IMR-90 (cell line): Measurements from ENCODE around the gene TSC22D3. TPM values are rescaled to one million over a fixed set of nuclear protein-coding genes. Genes with fewer than 3 reads are reported as not detected.

Experiments
- ATAC-seq: fragments of 200-7000 bp; cut with Tn5 transposase; 2 replicates; pipeline ENCODE4 v1.9.1; 2020; ENCODE audit warnings: low read depth, mild to moderate bottlenecking, moderate library complexity
- BruUV-seq: library from RNA; stranded (reverse); fragments of 400-500 nt; replicated peaks from 2 replicates; lab custom pipeline; 2021; lab: Mats Ljungman, UMichigan
- CTCF ChIA-PET: fragments of 300-600 bp; formaldehyde crosslinking; extraction: SDS; loops from one replicate; lab custom pipeline; 2021; ENCODE audit warnings: antibody characterized with exemption; lab: Yijun Ruan, JAX
- POLR2A ChIA-PET: fragments of 300-600 bp; sonication (Branson Sonifier 250); formaldehyde crosslinking; loops from one replicate; lab custom pipeline; 2022; ENCODE audit warnings: antibody characterized with exemption; ENCODE audit not compliant: unreplicated experiment; lab: Charles Lee
- DNase-seq: peaks from one replicate; pipeline ENCODE4 v3.0.0; 2013
- H2AFZ ChIP-seq: replicated peaks from 2 replicates; pipeline ENCODE3; 2013; ENCODE audit warnings: low read length, mild to moderate bottlenecking; ENCODE audit not compliant: poor library complexity
- H2AK5ac ChIP-seq: 2 replicates; pipeline ENCODE4 v1.6.1; 2013; ENCODE audit warnings: low read depth, low read length, inconsistent platforms
- H2AK9ac ChIP-seq: replicated peaks from 2 replicates; pipeline ENCODE3; 2013; ENCODE audit warnings: mild to moderate bottlenecking, low read depth, low read length, moderate library complexity; ENCODE audit not compliant: poor library complexity
- H2BK120ac ChIP-seq: 2 replicates; pipeline ENCODE4 v1.6.1; 2013; ENCODE audit warnings: low read depth, low read length, inconsistent platforms
- H2BK15ac ChIP-seq: 3 replicates; pipeline ENCODE4 v1.6.1; 2013; ENCODE audit warnings: low read depth, low read length, inconsistent platforms
- H2BK20ac ChIP-seq: 2 replicates; pipeline ENCODE4 v1.6.1; 2013; ENCODE audit warnings: low read depth, mild to moderate bottlenecking, inconsistent platforms, low read length, moderate library complexity
- H2BK5ac ChIP-seq: 2 replicates; pipeline ENCODE4 v1.6.1; 2013; ENCODE audit warnings: mild to moderate bottlenecking, low read depth, low read length, inconsistent platforms; ENCODE audit not compliant: poor library complexity, severe bottlenecking
- H3K14ac ChIP-seq: replicated peaks from 2 replicates; pipeline ENCODE4 v1.6.1; 2013; ENCODE audit warnings: low read depth, low read length, inconsistent platforms
- H3K18ac ChIP-seq: 2 replicates; pipeline ENCODE4 v1.6.1; 2013; ENCODE audit warnings: low read depth, low read length, control low read depth
- H3K23ac ChIP-seq: 2 replicates; pipeline ENCODE4 v1.6.1; 2013; ENCODE audit warnings: low read depth, low read length, inconsistent platforms
- H3K27ac ChIP-seq: 2 replicates; pipeline ENCODE4 v1.5.1; 2013; ENCODE audit warnings: mild to moderate bottlenecking, control low read depth, low read length; ENCODE audit not compliant: insufficient read depth
- H3K27me3 ChIP-seq: 2 replicates; pipeline ENCODE4 v1.6.1; 2013; ENCODE audit warnings: low read length; ENCODE audit not compliant: control insufficient read depth, insufficient read depth
- H3K36me3 ChIP-seq: 2 replicates; pipeline ENCODE4 v1.6.1; 2013; ENCODE audit warnings: low read length, mixed read lengths; ENCODE audit not compliant: control insufficient read depth, insufficient read depth
- H3K4ac ChIP-seq: 2 replicates; pipeline ENCODE4 v1.6.1; 2013; ENCODE audit warnings: low read depth, low read length, inconsistent platforms
- H3K4me1 ChIP-seq: 2 replicates; pipeline ENCODE4 v1.6.1; 2013; ENCODE audit warnings: low read length, mixed read lengths; ENCODE audit not compliant: control insufficient read depth, insufficient read depth
- H3K4me2 ChIP-seq: 2 replicates; pipeline ENCODE4 v1.6.1; 2013; ENCODE audit warnings: low read depth, mild to moderate bottlenecking, control low read depth, low read length, moderate library complexity
- H3K4me3 ChIP-seq: 2 replicates; pipeline ENCODE4 v1.5.1; 2013; ENCODE audit warnings: low read depth, mild to moderate bottlenecking, control low read depth, low read length, moderate library complexity; ENCODE audit not compliant: insufficient read depth
- H3K56ac ChIP-seq: 2 replicates; pipeline ENCODE4 v1.6.1; 2013; ENCODE audit warnings: low read length, inconsistent platforms; ENCODE audit not compliant: insufficient read depth; ENCODE audit errors: extremely low read depth
- H3K79me1 ChIP-seq, 2 experiments: 2 replicates each; pipeline ENCODE4 v1.6.1; 2013; ENCODE audit warnings: low read length in 2 of 2, inconsistent platforms in 1 of 2, low read depth in 1 of 2
- H3K9ac ChIP-seq: 2 replicates; pipeline ENCODE4 v1.6.1; 2013; ENCODE audit warnings: low read depth, low read length, control low read depth
- H3K9me1 ChIP-seq: 2 replicates; pipeline ENCODE4 v1.6.1; 2013; ENCODE audit warnings: low read length, inconsistent platforms; ENCODE audit not compliant: insufficient read depth
- H3K9me3 ChIP-seq: 2 replicates; pipeline ENCODE4 v1.6.1; 2013; ENCODE audit warnings: low read length; ENCODE audit not compliant: control insufficient read depth, insufficient read depth
- H4K20me1 ChIP-seq: 2 replicates; pipeline ENCODE4 v1.6.1; 2013; ENCODE audit warnings: low read length, inconsistent platforms; ENCODE audit not compliant: insufficient read depth
- H4K5ac ChIP-seq: 2 replicates; pipeline ENCODE4 v1.6.1; 2013; ENCODE audit warnings: mild to moderate bottlenecking, low read depth, low read length, control low read depth
- H4K8ac ChIP-seq, 2 experiments: 2 replicates each; pipeline ENCODE4 v1.6.1; 2013; ENCODE audit warnings: low read depth in 2 of 2, low read length in 2 of 2, control low read depth in 1 of 2, inconsistent platforms in 1 of 2
- H4K91ac ChIP-seq: 2 replicates; pipeline ENCODE4 v1.6.1; 2013; ENCODE audit warnings: low read depth, low read length, inconsistent platforms; ENCODE audit not compliant: insufficient read depth
- BHLHE40 ChIP-seq: fragments of 150-350 bp; IDR thresholded peaks from 2 replicates; pipeline ENCODE4 v1.6.1; 2016; ENCODE audit warnings: mild to moderate bottlenecking, low read depth, low read length
- CEBPB ChIP-seq: IDR thresholded peaks from 2 replicates; pipeline ENCODE4 v1.6.1; 2012; ENCODE audit warnings: low read depth, low read length, improper control_type of control experiment
- CHD1 ChIP-seq: IDR thresholded peaks from 2 replicates; pipeline ENCODE4 v1.6.1; 2012; ENCODE audit warnings: low read depth, low read length, improper control_type of control experiment
- FOS ChIP-seq: fragments of 150-350 bp; IDR thresholded peaks from 2 replicates; pipeline ENCODE4 v1.6.1; 2016; ENCODE audit warnings: low read depth, low read length
- MAFK ChIP-seq: IDR thresholded peaks from 2 replicates; pipeline ENCODE4 v1.6.1; 2012; ENCODE audit warnings: low read depth, low read length, improper control_type of control experiment
- MAZ ChIP-seq: IDR thresholded peaks from 2 replicates; pipeline ENCODE4 v1.6.1; 2012; ENCODE audit warnings: low read depth, mild to moderate bottlenecking, low read length, improper control_type of control experiment, moderate library complexity, borderline replicate concordance
- MXI1 ChIP-seq: IDR thresholded peaks from 2 replicates; pipeline ENCODE4 v1.6.1; 2012; ENCODE audit warnings: low read depth, mild to moderate bottlenecking, low read length, moderate library complexity, borderline replicate concordance
- NFE2L2 ChIP-seq: fragments of 150-350 bp; IDR thresholded peaks from 2 replicates; pipeline ENCODE4 v1.6.1; 2016; ENCODE audit warnings: low read depth, mild to moderate bottlenecking, low read length
- POLR2A ChIP-seq: IDR thresholded peaks from 2 replicates; pipeline ENCODE4 v1.6.1; 2012; ENCODE audit warnings: mild to moderate bottlenecking, low read depth, low read length
- RAD21 ChIP-seq: IDR thresholded peaks from 2 replicates; pipeline ENCODE4 v1.6.1; 2012; ENCODE audit warnings: low read length, improper control_type of control experiment
- RFX5 ChIP-seq: IDR thresholded peaks from 2 replicates; pipeline ENCODE4 v1.8.0; 2012; ENCODE audit warnings: low read depth, mild to moderate bottlenecking, low read length, moderate library complexity
- WGBS, 2 experiments: methylation state at CpG; one replicate each; pipeline versions ENCODE4 v1.1.5 to v1.1.7; 2013; ENCODE audit warnings: missing lambda C conversion rate in 2 of 2; ENCODE audit not compliant: insufficient read length in 1 of 2; ENCODE audit errors: extremely low coverage in 2 of 2; 5-methylcytosine and 5-hydroxymethylcytosine counted together
- dilution Hi-C: fragments of 300-500 bp; cut with HindIII; formaldehyde crosslinking; loops from one replicate; pipeline ENCODE4 v1.14.3; 2018; ENCODE audit warnings: low sequenced_read_pairs; ENCODE audit not compliant: unreplicated experiment
- in situ Hi-C: fragments of 300-500 bp; cut with MboI; formaldehyde crosslinking; loops from 3 replicates; pipeline ENCODE4 v1.14.3; 2019; ENCODE audit warnings: low sequenced_read_pairs, inconsistent platforms, mixed read lengths
- intact Hi-C: fragments of 100-400 bp; cut with micrococcal nuclease; formaldehyde crosslinking; loops from 2 replicates; pipeline ENCODE4 v1.10.0; 2022
- polyA plus RNA-seq, 3 experiments: library from polyadenylated mRNA; depleted of rRNA; stranded (reverse); fragments of >200 nt; gene quantifications; 2 replicates each; pipeline ENCODE4 v1.2.3, GENCODE V29; 2012; ENCODE audit warnings: low replicate concordance in 1 of 3
- total RNA-seq: library from RNA; depleted of rRNA; stranded (reverse); fragments of >200 nt; gene quantifications from 2 replicates; pipeline ENCODE4 v1.2.3, GENCODE V29; 2012
- TF ChIP-seq, protein P1 (sequence below): conservative IDR thresholded peaks from 2 replicates; pipeline ENCODE4 v1.5.1; 2012; ENCODE audit warnings: mild to moderate bottlenecking, low read depth, low read length, improper control_type of control experiment
- TF ChIP-seq, protein P2 (sequence below): fragments of 150-350 bp; IDR thresholded peaks from 2 replicates; pipeline ENCODE4 v1.6.1; 2017; ENCODE audit warnings: mild to moderate bottlenecking, antibody characterized with exemption, low read length, low read depth

The TSC22D3 gene
- total and polyA plus RNA-seq, 2 of the 4 experiments (the other 2 are of a cell fraction): 9.9 to 14.0 TPM

DNA sequence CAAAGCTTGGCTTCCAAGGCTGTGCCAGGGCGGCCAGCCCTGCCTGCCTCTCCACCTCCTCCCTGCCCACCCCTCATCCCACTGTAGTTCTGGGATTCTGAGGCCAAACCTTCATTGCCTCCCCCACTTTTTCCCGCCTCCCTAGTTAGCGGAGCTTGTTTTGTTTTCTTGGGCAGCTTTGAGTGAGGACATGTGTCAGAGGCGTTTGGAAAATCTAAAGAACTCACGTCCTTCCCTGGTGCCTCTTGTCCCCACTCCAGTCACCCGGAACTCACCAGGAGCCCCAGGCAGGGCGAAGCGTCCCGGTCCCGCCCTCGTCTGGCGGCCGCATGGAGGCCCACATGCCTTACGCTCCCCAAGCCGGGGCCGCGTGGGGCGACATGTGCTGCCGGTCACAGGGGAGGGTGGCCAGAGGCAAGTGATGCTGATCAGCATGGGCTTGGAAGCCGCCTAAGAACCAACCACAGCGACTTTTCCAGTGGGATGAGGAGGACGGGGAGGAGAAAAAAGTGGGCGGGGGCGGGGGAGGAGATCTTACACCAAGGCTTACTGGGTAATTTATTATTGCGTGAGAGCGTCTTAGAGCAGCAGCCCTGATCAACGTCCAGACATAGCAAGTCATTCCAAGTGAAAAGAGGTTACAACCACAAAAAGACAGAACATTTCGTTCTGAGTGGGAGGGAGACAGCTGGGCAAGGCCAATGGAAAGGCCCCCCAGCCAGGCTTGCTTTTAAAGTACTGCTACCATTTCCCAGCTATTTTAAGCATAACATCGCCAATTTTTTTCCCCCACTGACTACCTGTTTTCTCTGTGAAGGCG, 98.8 kb downstream of the TSC22D3 start:
- Histone ChIP-seq H3K56ac (no peak overlapping the region), H4K20me1 (no peaks in the 10 kb centered on the region), H2BK120ac (peak overlapping the region; percentile 33; the same call in 1 of the 2 replicates), H4K91ac (no peak overlapping the region; the same call in 1 of the 2 replicates), H2BK5ac (no peak overlapping the region), H3K4me3 (peak overlapping the region; percentile 42), H3K9me1 (no peaks in the 10 kb centered on the region), H3K4me1 (0 out of 2 replicates have a peak, but pooled peaks cover 1% of the 10 kb centered on the region), H3K9me3 (no peaks in the 10 kb centered on the region), H3K79me1 (no peaks in the 10 kb centered on the region), H4K5ac (no peak overlapping the region), H3K4me2 (peak overlapping the region; percentile 68), H3K27ac (peak overlapping the region; percentile 23; the same call in 1 of the 2 replicates), H2AK5ac (no peak overlapping the region), H3K27me3 (peaks cover 19% of the 10 kb centered on the region), H2AK9ac (peak overlapping the region; percentile 44), H3K4ac (peak overlapping the region; percentile 52), H2BK15ac (no peak overlapping the region), H2AFZ (peak overlapping the region; percentile 89), H3K9ac (peak overlapping the region; percentile 35), H3K23ac (peak overlapping the region; percentile 19; the same call in 1 of the 2 replicates), H3K18ac (no peak overlapping the region), H3K14ac (no peak overlapping the region; the same call in 1 of the 2 replicates), H4K8ac (peak overlapping the region in 1 of 2 experiments; percentile 57; a peak in 1 of 4 replicates), H3K36me3 (no peaks in the 10 kb centered on the region), H2BK20ac (no peak overlapping the region)
- intact Hi-C loops (loop anchor here (2.0 to 5.0 kb wide), 2 partner anchors 40 to 101 kb away; partner anchors contain the start of genes NCBP2L and TSC22D3), dilution Hi-C loops (no loop called here), in situ Hi-C loops (loop anchor here (5.0 kb wide), 1 partner anchor 41 kb away; no protein-coding TSS in a partner anchor)
- WGBS, 2 experiments: no CpG with 5 or more reads among the region's 30 CpGs
- DNase-seq (peak; percentile 84), ATAC-seq (peak; percentile 77)
- ChIA-PET POLR2A (no interaction called here), CTCF (interaction anchor here (0.6 to 1.1 kb wide), 3 partner anchors 20 to 72 kb away, joined by 3 to 4 read pairs (median 3); no protein-coding TSS in a partner anchor)
- no TSS peak for BruUV-seq
- TF ChIP-seq RAD21: no peak
- TF ChIP-seq MAFK: no peak
- TF ChIP-seq BHLHE40: no peak
- TF ChIP-seq, protein P1, sequence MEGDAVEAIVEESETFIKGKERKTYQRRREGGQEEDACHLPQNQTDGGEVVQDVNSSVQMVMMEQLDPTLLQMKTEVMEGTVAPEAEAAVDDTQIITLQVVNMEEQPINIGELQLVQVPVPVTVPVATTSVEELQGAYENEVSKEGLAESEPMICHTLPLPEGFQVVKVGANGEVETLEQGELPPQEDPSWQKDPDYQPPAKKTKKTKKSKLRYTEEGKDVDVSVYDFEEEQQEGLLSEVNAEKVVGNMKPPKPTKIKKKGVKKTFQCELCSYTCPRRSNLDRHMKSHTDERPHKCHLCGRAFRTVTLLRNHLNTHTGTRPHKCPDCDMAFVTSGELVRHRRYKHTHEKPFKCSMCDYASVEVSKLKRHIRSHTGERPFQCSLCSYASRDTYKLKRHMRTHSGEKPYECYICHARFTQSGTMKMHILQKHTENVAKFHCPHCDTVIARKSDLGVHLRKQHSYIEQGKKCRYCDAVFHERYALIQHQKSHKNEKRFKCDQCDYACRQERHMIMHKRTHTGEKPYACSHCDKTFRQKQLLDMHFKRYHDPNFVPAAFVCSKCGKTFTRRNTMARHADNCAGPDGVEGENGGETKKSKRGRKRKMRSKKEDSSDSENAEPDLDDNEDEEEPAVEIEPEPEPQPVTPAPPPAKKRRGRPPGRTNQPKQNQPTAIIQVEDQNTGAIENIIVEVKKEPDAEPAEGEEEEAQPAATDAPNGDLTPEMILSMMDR: no peak
- TF ChIP-seq, protein P2, sequence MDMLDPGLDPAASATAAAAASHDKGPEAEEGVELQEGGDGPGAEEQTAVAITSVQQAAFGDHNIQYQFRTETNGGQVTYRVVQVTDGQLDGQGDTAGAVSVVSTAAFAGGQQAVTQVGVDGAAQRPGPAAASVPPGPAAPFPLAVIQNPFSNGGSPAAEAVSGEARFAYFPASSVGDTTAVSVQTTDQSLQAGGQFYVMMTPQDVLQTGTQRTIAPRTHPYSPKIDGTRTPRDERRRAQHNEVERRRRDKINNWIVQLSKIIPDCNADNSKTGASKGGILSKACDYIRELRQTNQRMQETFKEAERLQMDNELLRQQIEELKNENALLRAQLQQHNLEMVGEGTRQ: no peak
- no peak for TF ChIP-seq NFE2L2
- no peak for TF ChIP-seq RFX5
- peak; percentile 33; the same call in 1 of the 2 replicates for TF ChIP-seq MAZ
- TF ChIP-seq FOS: no peak
- peak; percentile 92 for TF ChIP-seq MXI1
- TF ChIP-seq CEBPB: no peak
- 0 out of 2 replicates have a peak, but pooled peaks have one; percentile 17 for TF ChIP-seq POLR2A
- no peak for TF ChIP-seq CHD1
